ENCODE data around the gene ARFRP1.
"Not testable (repeated sequence)": the region's sequence is repeated elsewhere in the genome, so short reads cannot be mapped to it uniquely, and the experiment has no call there.

Gene ARFRP1

DNA sequence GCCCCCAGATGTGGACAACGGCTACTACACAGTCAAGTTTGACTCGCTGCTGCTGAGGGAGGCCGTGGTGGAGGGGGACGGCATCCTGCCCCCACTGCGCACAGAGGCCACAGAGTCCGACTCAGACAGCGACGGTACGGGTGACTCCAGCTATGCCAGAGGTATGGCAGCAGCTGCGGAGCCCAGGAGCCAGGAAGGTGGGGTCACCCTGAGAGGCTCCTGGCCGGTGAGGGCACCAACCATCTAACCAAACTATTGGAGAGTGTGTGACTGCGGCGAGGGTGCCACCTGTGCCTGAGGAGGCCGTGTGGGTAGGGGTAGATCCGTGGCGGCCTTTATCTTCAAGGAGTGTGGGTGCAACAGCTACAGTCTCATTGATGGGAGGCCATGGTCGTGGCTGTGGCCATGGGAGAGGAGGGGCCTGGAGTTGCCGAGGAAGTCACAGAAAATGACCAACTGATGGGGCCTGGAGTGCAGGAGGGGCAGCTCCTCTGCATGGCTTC is 25.9 kb upstream of the ARFRP1 start:
- no peak for DNase-seq (ENCODE audit: extremely low read depth in 1 of 2, low read depth in 1 of 2)

DNA sequence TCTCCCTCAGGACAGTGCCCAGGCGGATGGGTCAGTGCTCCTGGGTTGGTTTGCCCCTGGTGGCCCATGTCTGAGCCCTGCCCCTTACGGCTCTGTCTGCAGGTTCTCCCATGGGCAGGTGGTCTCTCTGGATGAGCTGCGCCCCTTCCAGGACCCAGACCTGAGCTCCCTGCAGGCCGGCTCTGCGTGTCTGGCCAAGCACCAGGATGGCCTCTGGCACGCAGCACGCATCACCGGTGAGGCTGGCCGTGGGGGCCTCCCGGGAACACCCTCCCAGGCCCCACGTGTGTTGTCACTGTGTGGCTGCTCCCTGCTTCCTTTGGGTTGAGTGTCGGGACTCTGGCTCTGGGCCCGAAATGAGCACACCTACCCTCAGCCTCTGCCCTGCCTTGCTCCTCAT is 25.3 kb upstream of the ARFRP1 start:
- DNase-seq (ENCODE audit: extremely low read depth in 1 of 2, low read depth in 1 of 2): no peak

DNA sequence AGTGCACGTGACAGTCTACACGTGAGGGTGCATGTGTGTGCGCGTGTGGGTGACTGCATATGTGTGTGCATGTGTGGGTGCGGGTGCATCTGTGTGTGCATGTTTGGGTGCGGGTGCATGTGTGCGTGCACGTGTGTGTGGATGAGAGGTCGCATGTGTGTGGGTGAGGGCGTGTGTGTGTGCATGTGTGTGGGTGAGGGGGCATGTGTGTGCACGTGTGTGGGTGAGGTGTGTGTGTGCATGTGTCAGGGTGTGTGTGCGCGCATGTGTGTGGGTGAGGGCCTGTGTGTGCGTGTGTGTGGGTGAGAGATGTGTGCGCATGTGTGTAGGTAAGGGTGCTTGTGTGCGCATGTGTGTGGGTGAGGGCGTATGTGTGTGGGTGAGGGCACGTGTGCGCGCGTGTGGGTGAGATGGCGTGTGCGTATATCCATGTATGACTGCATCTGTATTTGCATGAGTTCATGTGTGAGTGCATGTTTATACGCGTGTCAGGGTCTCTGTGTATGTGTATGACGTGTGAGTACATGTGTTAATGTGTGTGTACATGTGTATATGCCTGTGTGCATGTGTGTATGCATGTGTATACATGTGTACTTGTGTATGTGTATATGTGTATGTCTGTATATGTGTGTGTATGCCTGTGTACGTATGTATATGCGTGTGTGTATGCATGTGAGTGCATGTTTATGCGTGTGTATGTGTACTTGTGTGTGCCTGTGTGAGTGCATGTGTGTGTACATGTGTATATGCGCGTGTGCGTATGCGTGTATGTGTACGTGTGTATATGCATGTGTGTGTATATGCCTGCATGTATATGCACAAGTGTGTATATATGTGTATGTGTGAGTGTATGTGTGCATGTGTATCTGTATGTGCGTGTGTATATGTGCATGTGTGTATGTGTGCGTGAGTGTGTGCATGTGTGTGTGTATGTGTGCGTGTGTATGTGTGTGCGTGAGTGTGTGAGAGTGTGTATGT is 24.6 kb upstream of the ARFRP1 start:
- no peak for DNase-seq (ENCODE audit: extremely low read depth in 1 of 2, low read depth in 1 of 2)

DNA sequence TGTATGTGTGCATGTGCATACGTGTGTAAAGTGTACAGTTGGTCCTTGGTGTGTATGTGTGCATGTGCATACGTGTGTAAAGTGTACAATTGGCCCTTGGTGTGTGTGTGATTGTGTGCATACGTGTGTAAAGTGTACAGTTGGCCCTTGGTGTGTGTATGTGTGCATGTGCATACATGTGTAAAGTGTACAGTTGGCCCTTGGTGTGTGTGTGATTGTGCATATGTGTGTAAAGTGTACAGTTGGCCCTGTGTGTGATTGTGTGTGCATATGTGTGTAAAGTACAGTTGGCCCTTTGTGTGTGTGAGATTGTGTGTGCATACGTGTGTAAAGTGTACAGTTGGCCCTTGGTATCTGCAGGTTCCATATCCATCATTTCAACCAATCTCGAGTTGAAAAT is 23.6 kb upstream of the ARFRP1 start:
- DNase-seq (ENCODE audit: extremely low read depth in 1 of 2, low read depth in 1 of 2): no peak

DNA sequence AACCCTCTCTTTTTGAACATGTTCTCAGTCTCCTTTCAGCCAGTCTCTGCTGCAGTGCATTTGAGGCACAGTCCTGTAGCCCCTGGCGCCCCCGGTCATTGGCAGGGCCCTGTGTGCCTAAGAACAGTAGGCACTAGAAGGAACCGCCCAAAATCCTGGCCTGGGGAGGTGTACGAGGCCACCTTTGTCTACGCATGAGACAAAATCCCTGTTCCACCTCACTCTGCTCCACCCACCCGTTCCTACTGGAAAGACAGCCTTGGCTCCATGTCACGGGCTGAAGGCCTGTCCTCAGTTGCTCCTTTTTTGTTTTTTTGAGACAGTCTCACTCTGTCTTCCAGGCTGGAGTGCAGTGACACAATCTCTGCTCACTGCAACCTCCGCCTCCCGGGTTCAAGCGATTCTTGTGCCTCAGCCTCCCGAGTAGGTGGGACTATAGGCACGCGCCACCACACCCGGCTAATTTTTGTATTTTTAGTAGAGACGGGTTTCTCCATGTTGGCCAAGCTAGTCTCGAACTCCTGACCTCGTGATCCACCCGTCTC is 22.5 kb upstream of the ARFRP1 start:
- DNase-seq (ENCODE audit: extremely low read depth in 1 of 2, low read depth in 1 of 2): not testable (repeated sequence)

DNA sequence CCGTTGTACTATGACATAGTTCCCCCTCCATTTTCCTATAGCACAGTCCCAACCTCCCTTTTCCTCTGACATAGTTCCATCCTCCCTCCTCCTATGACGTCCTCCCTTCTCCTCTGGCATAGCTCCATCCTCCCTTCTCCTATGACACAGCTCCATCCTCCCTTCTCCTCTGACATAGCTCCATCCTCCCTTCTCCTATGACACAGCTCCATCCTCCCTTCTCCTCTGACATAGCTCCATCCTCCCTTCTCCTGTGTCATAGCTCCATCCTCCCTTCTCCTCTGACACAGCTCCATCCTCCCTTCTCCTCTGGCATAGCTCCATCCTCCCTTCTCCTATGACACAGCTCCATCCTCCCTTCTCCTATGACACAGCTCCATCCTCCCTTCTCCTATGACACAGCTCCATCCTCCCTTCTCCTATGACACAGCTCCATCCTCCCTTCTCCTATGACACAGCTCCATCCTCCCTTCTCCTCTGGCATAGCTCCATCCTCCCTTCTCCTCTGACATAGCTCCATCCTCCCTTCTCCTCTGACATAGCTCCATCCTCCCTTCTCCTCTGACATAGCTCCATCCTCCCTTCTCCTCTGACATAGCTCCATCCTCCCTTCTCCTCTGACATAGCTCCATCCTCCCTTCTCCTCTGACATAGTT is 15.3 kb upstream of the ARFRP1 start:
- not testable (repeated sequence) for DNase-seq (ENCODE audit: extremely low read depth in 1 of 2, low read depth in 1 of 2)

DNA sequence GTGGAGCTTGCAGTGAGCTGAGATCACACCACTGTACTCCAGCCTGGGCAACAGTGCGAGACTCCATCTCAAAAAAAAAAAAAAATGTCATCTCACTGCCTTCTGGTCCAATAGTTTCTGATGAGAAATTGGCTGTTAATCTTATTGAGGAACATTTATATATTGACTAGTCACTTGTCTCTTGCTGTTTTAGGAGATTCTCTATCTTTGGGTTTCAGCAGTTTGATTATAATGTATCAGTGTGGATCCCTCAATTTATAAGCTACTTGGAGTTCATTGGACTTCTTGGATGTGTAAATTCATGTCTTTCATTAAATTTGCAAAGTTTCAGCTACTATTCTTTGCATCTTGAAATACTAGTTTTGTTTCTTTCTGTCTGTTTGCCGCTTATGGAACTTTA is 11.2 kb upstream of the ARFRP1 start:
- no peak for DNase-seq (ENCODE audit: extremely low read depth in 1 of 2, low read depth in 1 of 2)

DNA sequence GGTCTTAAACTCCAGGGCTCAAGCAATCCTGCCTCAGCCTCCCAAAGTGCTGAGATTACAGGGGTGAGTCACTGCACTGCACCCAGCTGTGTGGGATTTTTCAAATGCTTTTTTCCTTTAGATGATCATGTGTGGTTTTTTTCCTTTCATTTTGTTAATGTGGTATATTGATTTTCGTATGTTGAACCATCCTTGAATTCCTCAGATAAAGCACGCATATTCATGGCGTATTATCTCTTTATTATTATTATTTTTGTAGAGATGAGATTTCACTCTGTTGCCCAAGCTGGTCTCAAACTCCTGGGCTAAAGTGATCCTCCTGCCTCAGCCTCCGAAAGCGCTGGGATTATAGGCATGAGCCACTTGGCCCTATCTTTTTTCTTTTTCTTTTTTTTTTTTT is 7.1 kb upstream of the ARFRP1 start:
- no peak for DNase-seq (ENCODE audit: extremely low read depth in 1 of 2, low read depth in 1 of 2)

DNA sequence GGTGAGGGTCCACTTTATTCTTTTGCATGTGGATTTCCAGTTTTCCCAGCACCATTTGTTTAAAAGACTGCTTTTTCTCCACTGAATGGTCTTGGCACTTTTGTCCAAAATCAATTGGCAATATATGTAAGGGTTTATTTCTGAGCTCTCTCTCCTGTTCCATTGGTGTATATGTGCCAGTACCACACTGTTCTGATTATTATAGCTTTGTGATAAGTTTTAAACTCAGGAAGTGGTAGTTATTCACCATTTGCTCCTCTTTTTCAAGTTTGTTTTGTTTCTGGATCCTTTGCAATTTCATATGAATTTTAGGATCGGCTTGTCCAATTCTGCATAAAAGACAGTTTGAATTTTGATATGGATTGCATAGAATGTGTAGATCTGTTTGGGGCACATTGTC is 4.4 kb upstream of the ARFRP1 start:
- DNase-seq (ENCODE audit: extremely low read depth in 1 of 2, low read depth in 1 of 2): no peak

DNA sequence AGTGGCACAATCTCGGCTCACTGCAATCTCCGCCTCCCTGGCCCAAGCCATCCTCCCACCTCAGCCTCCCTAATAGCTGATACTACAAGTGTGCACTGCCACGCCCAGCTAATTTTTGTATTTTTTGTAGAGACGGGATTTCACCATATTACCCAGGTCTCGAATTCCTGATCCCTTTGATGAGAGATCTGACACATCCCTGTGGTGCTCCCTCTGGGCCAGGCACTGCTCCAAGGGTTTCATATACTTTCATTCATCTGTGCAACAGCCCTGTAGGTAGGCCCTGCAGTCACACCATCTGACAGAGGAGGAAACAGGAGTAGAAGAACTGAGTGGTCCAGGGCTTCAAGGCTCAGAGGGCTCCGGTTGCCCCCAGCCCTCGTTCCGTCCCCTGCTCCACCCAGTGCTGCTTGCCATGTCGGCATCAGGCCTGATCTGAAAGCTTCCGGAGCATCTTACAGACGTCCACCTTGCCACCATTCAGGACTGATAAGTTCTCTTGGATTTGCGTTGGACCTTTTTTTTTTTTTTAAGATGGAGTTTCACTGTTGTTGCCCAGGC is 3.4 kb upstream of the ARFRP1 start:
- DNase-seq (ENCODE audit: extremely low read depth in 1 of 2, low read depth in 1 of 2): no peak

DNA sequence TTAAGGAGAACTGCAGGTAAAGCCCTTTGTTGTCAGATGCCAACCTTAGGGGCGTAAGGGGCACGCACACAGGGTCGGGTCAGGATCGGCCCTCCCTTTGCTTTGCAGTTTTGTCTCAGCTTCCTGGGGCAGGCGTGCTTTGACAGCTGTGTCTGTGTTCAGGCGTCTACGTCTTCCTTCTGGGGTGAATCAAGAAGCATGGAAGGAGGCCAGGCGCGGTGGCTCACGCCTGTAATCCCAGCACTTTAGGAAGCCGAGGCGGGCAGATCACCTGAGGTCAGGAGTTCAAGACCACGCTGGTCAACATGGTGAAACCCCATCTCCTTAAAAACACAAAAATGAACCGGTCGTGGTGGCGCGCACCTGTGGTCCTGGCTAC is 1.4 kb upstream of the ARFRP1 start:
- DNase-seq (ENCODE audit: extremely low read depth in 1 of 2, low read depth in 1 of 2): no peak

DNA sequence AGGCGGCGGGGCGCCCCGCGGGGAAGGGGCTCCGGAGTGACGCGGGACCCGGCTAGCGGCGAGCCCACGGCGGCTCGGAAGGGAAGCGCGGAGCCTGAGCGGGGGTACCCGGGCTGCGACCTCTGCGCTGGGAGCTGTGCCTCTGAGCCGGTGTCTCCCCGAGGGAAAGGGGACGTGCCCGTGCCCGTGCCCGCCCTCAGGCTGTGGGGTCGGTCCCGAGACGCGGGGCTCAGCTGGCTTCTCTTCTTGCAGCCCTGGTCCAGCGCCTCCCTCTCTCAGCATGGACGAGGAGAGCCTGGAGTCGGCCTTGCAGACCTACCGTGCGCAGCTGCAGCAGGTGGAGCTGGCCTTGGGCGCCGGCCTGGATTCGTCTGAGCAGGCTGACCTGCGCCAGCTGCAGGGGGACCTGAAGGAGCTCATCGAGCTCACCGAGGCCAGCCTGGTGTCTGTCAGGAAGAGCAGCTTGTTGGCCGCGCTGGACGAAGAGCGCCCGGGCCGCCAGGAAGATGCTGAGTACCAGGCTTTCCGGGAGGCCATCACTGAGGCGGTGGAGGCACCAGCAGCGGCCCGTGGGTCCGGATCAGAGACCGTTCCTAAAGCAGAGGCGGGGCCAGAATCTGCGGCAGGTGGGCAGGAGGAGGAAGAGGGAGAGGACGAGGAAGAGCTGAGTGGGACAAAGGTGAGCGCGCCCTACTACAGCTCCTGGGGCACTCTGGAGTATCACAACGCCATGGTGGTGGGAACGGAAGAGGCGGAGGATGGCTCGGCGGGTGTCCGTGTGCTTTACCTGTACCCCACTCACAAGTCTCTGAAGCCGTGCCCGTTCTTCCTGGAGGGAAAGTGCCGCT is 749 bp upstream of the ARFRP1 start:
- DNase-seq (ENCODE audit: extremely low read depth in 1 of 2, low read depth in 1 of 2): no peak

DNA sequence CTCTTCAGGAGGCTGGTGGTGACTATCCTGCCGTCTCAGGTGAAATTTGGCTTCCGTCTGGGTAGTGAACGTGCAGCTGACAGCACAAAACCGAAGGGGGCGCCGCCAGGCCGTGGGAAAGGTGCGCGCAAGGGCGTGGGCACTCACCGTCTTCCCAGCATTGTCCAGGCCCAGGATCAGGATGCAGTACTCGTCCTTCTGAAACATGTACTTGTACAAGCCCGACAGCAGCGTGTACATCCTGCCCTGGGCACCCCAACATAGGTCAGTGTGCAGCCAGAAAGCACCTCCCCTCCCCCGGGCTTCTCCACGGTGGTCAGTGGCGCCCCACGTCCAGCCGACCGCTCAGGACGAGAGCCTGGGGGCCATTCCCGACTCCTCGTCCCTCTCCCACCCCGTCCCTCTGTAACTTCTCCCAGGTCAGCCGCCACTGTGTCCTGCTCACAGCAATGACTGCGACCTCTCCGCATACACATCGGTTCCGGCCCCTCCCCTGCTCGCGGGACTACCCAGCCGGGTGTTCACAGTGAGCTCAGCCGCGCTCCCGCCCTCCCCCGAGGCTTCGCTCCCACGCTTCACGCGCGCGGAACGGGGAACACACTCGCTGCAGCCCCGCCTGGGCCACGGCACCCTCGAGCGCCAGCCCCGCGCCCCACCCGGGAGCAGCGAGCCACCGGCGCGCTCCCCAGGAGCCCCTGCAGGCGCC is 771 bp downstream of the ARFRP1 start:
- peak; percentile 40 to 43 for DNase-seq (ENCODE audit: extremely low read depth in 1 of 2, low read depth in 1 of 2)

DNA sequence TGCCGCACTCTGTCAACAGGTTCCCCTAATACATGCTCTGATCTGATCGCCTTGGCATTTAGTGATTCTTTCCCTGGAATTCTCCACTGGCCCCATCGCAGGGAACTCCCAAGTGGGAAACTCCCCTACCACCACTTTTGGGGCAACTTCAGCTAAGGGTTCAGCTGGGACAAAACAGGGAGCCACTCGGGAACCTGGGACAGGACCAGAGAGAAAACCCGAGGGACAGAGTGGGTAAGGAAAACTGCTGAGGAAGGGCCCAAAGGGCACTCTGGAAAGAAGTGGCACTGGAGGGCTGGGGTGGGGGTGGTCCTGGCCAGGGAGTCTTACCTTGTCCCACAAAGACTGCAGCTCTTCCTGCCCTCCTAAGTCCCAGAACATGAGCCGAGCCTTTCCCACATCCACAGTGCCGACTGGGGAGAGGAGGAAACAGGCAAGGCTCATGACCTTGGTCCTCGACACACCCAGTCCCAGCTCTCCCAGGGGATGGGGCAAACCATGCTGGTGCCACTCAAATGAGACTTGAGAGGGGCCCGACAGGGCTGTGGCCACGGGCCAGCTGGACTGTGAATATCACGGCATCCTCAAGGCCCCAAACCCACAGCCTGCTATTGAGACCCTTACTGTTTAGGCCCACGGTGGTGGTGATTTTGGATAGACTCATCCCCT is 1.6 kb downstream of the ARFRP1 start:
- DNase-seq (ENCODE audit: extremely low read depth in 1 of 2, low read depth in 1 of 2): no peak

DNA sequence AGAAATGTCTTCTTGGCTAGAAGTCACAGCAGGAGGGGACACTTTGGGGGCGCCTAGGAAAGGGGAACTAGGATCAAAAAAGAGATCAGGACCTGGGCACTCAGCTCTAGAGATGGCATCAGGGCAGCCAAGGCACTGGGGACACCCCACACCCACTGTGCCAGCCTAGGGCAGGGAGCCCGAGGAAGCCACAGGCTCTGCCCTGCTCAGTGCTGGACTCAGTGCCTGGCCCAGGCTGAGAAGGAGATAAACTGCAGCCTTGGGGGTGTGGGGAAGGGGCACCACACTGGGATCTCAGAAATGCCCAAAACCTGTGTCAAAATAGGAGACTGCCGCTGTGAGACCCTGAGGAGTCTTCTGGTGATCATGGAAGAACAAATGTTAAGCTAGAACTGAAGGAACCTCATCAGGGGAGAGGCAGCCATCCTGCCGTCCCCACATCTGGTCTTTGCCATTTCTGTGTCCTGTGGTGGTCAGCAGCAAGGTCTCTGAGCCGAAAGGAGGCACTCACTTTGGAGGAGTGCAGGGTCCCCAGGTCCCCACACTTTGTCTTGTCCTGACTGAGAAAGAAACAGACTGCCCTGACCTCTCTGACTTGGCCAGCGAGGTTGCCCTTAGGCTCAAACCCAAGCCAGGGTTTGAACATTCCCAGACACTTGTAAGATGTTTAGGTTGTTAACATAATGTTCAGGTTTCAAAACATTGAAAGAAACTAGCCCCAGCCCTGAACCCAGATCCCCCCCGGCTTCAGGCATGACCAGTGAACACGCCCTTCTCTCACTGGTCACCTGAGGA is 2.3 kb downstream of the ARFRP1 start:
- no peak for DNase-seq (ENCODE audit: extremely low read depth in 1 of 2, low read depth in 1 of 2)

DNA sequence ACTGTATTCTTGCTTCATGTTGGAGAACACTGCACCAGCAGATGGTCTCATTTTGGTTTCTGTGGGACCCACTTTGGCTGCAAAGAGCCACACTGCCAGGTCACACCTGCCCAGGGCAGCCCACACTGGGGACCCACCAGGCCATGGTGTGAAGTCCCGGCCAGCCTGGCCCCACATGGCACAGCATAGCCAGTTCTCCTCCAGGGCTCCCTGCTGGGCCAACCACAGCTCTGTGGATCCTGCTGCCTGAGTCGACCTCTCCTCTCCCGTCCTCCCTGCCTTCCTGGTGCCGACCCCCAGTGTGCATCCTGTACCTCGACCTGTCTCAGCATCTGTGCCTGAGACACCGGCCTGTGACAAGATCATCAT is 3.0 kb downstream of the ARFRP1 start:
- no peak for DNase-seq (ENCODE audit: extremely low read depth in 1 of 2, low read depth in 1 of 2)

DNA sequence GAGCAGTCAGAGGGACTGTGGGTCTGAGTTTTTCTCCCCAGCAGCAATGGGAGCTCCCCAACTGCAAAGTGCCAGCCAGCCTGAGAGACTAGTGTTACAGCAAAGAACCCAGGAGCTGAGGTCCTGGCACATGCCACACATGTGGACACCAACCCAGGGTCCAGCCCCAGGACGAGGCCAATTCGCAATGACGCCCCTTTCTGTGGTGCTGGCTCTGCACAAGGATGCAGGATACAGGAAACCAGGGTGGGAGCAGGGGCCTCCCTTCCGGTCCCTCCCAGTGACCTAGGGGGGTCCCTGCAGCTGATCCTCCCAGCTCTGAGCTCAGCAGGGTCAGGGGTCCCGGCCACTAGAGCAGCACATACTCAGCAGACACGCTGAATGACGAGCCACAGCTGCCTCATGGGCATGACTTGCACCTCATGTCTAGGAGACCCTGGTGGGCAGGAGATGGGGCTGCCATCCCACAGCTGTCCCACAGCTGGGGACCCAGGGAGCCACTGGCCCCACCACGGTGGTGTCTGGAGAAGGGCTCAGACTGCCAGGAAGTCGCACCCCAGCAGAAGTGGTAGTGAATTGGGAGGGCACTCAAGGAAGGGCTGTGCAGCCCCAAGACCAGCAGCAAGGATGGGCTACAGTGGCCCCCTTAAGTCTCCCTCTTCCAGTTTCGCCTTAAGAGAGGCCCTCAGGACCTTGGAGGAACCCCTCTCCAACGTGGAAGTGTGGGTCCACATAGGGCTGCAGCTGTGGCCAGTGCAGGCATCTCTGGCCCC is 3.6 kb downstream of the ARFRP1 start:
- no peak for DNase-seq (ENCODE audit: extremely low read depth in 1 of 2, low read depth in 1 of 2)

DNA sequence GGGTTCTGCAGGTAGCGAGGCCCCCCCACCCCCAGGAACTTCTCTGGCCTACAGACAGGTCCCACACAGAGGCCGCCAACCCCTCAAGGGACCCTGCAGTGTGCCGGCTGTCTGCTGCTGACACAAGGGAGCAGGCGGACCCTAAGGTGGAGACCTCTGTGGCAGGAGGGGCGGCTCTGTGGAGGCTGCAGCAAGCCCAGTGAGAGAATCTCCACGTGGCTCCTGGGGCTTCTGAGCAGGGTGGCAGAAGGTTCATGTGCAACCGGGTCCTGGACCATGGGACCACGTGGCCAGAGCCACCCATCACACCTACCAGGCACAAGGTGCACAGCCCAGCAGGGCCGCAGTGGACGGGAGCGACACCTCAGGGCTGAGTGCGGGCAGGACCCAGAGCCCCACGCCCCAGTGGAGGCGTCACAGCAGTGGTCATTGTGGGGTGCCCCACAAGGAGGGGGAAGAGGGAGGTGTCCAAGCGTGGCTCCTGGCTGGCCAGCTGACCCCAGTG is 4.3 kb downstream of the ARFRP1 start:
- DNase-seq (ENCODE audit: extremely low read depth in 1 of 2, low read depth in 1 of 2): no peak

Measured in activated CD8-positive, alpha-beta memory T cell treated with anti-CD3 and anti-CD28 coated beads for 1 hour (primary cell).